Activated naive CD4-positive, alpha-beta T cell treated with anti-CD3 and anti-CD28 coated beads for 36 hours (primary cell): Measurements from ENCODE around the gene ERGIC3. TPM values are rescaled to one million over a fixed set of nuclear protein-coding genes. Genes with fewer than 3 reads are reported as not detected.
A peak's percentile ranks its signal among the peaks of the same experiment; 100 is the strongest.
"Not testable (repeated sequence)": the region's sequence is repeated elsewhere in the genome, so short reads cannot be mapped to it uniquely, and the experiment has no call there.

Experiments used
- CTCF ChIA-PET: fragments of 350-600 bp; sonication (Branson Sonifier 250); formaldehyde crosslinking; loops from one replicate; lab custom pipeline; 2021; ENCODE audit warnings: antibody characterized with exemption; lab: Charles Lee
- DNase-seq: peaks from one replicate; pipeline ENCODE4 v3.0.0-alpha.2; 2020
- H3K27ac Mint-ChIP-seq: one replicate; pipeline ENCODE4 v1.8.0; 2021; ENCODE audit warnings: mild to moderate bottlenecking, mixed read lengths
- H3K27me3 Mint-ChIP-seq: one replicate; pipeline ENCODE4 v1.8.0; 2021; ENCODE audit warnings: low read depth, mixed read lengths
- H3K36me3 Mint-ChIP-seq: one replicate; pipeline ENCODE4 v1.8.0; 2021; ENCODE audit warnings: low read depth, mixed read lengths
- H3K4me1 Mint-ChIP-seq: one replicate; pipeline ENCODE4 v1.8.0; 2021; ENCODE audit warnings: low read depth, mixed read lengths
- H3K4me3 Mint-ChIP-seq: one replicate; pipeline ENCODE4 v1.8.0; 2021; ENCODE audit warnings: mild to moderate bottlenecking, moderate library complexity, mixed read lengths
- H3K9me3 Mint-ChIP-seq: one replicate; pipeline ENCODE4 v1.8.0; 2021; ENCODE audit warnings: mixed read lengths
- intact Hi-C: fragments of 100-400 bp; cut with micrococcal nuclease; formaldehyde crosslinking; loops from one replicate; pipeline ENCODE4 v1.15.1; 2023
- total RNA-seq, 2 experiments: library from RNA; stranded (reverse); gene quantifications; one replicate each; pipeline ENCODE4 v1.2.3, GENCODE V29; 2021

ERGIC3 gene
- total RNA-seq, 2 experiments from 2014 or later: 107 to 113 TPM

- intact Hi-C loops: no loop called here
- Mint-ChIP-seq H3K27me3 (no peaks in the 10 kb centered on the region), H3K4me3 (no peak overlapping the region), H3K27ac (peak overlapping the region; percentile 2), H3K36me3 (peaks cover 29% of the 10 kb centered on the region), H3K4me1 (peaks cover 19% of the 10 kb centered on the region), H3K9me3 (no peaks in the 10 kb centered on the region)
- peak; percentile 18 for DNase-seq
- CTCF ChIA-PET: interaction anchor here (1.4 kb wide), 1 partner anchor 112 kb away, joined by 4 read pairs; no protein-coding TSS in a partner anchor
Measured at GRCh38 chr20:35506872-35507638, 34.8 kb upstream of the ERGIC3 start.

GRCh38 chr20:35508493-35509218 is 33.2 kb upstream of the ERGIC3 start:
- intact Hi-C loops: no loop called here
- Mint-ChIP-seq H3K36me3 (peaks cover 27% of the 10 kb centered on the region), H3K27ac (no peak overlapping the region), H3K4me3 (no peak overlapping the region), H3K4me1 (peaks cover 19% of the 10 kb centered on the region), H3K27me3 (no peaks in the 10 kb centered on the region), H3K9me3 (no peaks in the 10 kb centered on the region)
- no peak for DNase-seq
- CTCF ChIA-PET: interaction anchor here (1.2 kb wide), 1 partner anchor 45 kb away, joined by 3 read pairs; no protein-coding TSS in a partner anchor

GRCh38 chr20:35510951-35511735 is 30.7 kb upstream of the ERGIC3 start:
- DNase-seq: no peak
- Mint-ChIP-seq H3K36me3 (peaks cover 15% of the 10 kb centered on the region), H3K9me3 (no peaks in the 10 kb centered on the region), H3K27ac (no peak overlapping the region), H3K4me3 (no peak overlapping the region), H3K27me3 (no peaks in the 10 kb centered on the region), H3K4me1 (peaks cover 9% of the 10 kb centered on the region)
- CTCF ChIA-PET: interaction anchor here (0.6 to 1.4 kb wide), 6 partner anchors 12 to 351 kb away, joined by 3 to 7 read pairs (median 4); no protein-coding TSS in a partner anchor
- intact Hi-C loops: no loop called here

DNA sequence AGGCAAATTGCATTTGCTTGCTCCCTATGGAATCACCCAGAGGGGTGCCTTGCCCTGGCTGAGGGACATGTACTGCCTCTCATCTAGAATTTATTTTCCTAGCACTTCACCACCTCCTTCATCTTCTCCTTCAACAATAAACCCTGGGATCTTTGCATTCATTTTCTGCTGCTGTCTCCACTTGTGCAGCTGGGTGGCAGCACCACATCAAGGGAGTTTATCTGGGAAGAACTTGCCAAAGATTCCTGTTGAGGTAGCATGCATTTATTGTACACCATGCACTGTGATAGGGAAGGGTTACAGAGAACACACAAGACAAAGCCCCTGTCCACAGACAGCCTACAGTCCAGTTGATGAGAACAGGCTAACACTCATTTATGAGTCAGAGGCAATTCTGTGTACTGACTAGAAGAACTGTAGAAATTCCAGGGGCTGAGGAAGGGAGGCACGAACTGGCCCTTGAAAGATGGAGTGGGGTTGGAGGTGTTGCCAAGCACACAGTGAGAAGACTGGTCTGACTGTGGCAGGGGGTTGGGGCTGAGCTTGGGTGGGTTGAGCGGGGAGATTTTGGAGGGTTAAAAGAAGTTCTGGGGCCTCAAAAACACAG is 30.0 kb upstream of the ERGIC3 start:
- DNase-seq: peak; percentile 22
- Mint-ChIP-seq H3K4me3 (no peak overlapping the region), H3K9me3 (no peaks in the 10 kb centered on the region), H3K36me3 (peaks cover 15% of the 10 kb centered on the region), H3K4me1 (peaks cover 2% of the 10 kb centered on the region), H3K27ac (peak overlapping the region; percentile 50), H3K27me3 (no peaks in the 10 kb centered on the region)
- intact Hi-C loops: no loop called here
- CTCF ChIA-PET: interaction anchor here (0.6 to 1.4 kb wide), 3 partner anchors 12 to 1076 kb away, joined by 3 to 4 read pairs (median 3); no protein-coding TSS in a partner anchor

GRCh38 chr20:35514371-35514932 is 27.4 kb upstream of the ERGIC3 start:
- no peak for DNase-seq
- CTCF ChIA-PET: interaction anchor here (1.0 kb wide), 1 partner anchor 58 kb away, joined by 4 read pairs; no protein-coding TSS in a partner anchor
- peaks cover 12% of the 10 kb centered on the region for H3K36me3 Mint-ChIP-seq
- H3K9me3 Mint-ChIP-seq: no peaks in the 10 kb centered on the region
- no peaks in the 10 kb centered on the region for H3K4me1 Mint-ChIP-seq
- no peak overlapping the region for H3K4me3 Mint-ChIP-seq
- H3K27ac Mint-ChIP-seq: no peak overlapping the region
- intact Hi-C loops: no loop called here
- no peaks in the 10 kb centered on the region for H3K27me3 Mint-ChIP-seq

GRCh38 chr20:35515341-35515740 is 26.5 kb upstream of the ERGIC3 start:
- H3K9me3 Mint-ChIP-seq: no peaks in the 10 kb centered on the region
- H3K4me1 Mint-ChIP-seq: no peaks in the 10 kb centered on the region
- intact Hi-C loops: no loop called here
- CTCF ChIA-PET: no interaction called here
- no peak for DNase-seq
- H3K4me3 Mint-ChIP-seq: no peak overlapping the region
- peaks cover 8% of the 10 kb centered on the region for H3K36me3 Mint-ChIP-seq
- no peaks in the 10 kb centered on the region for H3K27me3 Mint-ChIP-seq
- H3K27ac Mint-ChIP-seq: no peak overlapping the region

GRCh38 chr20:35515949-35516645 is 25.8 kb upstream of the ERGIC3 start:
- Mint-ChIP-seq H3K36me3 (peaks cover 8% of the 10 kb centered on the region), H3K4me3 (no peak overlapping the region), H3K27ac (no peak overlapping the region), H3K27me3 (no peaks in the 10 kb centered on the region), H3K9me3 (no peaks in the 10 kb centered on the region), H3K4me1 (no peaks in the 10 kb centered on the region)
- intact Hi-C loops: no loop called here
- CTCF ChIA-PET: no interaction called here
- DNase-seq: no peak

DNA sequence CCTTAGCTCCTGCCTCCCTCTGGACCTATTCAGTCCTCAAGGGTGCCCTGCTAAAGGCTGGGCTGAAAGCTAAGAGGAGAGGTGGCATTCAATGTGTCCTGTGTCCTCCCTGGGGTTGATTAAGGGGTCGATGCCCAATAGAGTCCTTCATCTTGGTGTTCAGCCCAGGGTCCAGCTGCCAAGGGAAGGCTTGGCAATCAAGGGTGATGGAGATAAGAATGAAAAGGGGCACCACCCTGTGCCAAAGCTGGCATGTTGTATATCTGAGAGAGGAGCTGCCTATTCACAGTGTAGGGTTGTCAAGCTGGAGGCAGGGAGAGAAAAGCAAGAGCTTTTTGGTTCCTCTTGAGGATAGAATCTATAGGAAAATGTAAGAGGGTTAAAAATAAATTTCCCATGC is 24.8 kb upstream of the ERGIC3 start:
- H3K36me3 Mint-ChIP-seq: peaks cover 3% of the 10 kb centered on the region

GRCh38 chr20:35517767-35518166 is 24.1 kb upstream of the ERGIC3 start:
- not testable (repeated sequence) for H3K4me3 Mint-ChIP-seq

More for the DNA sequence above, 24.8 kb upstream of the ERGIC3 start:
- no peak overlapping the region for H3K4me3 Mint-ChIP-seq
- no peak for DNase-seq
- no peaks in the 10 kb centered on the region for H3K27me3 Mint-ChIP-seq
- no peak overlapping the region for H3K27ac Mint-ChIP-seq
- no peaks in the 10 kb centered on the region for H3K9me3 Mint-ChIP-seq
- intact Hi-C loops: no loop called here
- no peaks in the 10 kb centered on the region for H3K4me1 Mint-ChIP-seq
- CTCF ChIA-PET: interaction anchor here (0.6 to 1.1 kb wide), 2 partner anchors 53 to 322 kb away, joined by 3 to 5 read pairs; no protein-coding TSS in a partner anchor

GRCh38 chr20:35518955-35519354 is 22.9 kb upstream of the ERGIC3 start:
- DNase-seq: no peak
- Mint-ChIP-seq H3K36me3 (no peaks in the 10 kb centered on the region), H3K4me3 (no peak overlapping the region), H3K27me3 (no peaks in the 10 kb centered on the region), H3K27ac (no peak overlapping the region), H3K4me1 (no peaks in the 10 kb centered on the region), H3K9me3 (no peaks in the 10 kb centered on the region)
- intact Hi-C loops: no loop called here
- CTCF ChIA-PET: no interaction called here

More at GRCh38 chr20:35517767-35518166, 24.1 kb upstream of the ERGIC3 start:
- H3K27me3 Mint-ChIP-seq, H3K4me1 Mint-ChIP-seq, intact Hi-C loops, H3K36me3 Mint-ChIP-seq, H3K9me3 Mint-ChIP-seq, DNase-seq, H3K27ac Mint-ChIP-seq: not testable (repeated sequence)
- CTCF ChIA-PET: interaction anchor here (0.6 to 1.1 kb wide), 3 partner anchors 50 to 156 kb away, joined by 3 to 4 read pairs (median 3); no protein-coding TSS in a partner anchor

- Mint-ChIP-seq H3K36me3 (no peaks in the 10 kb centered on the region), H3K27ac (no peak overlapping the region), H3K4me1 (no peaks in the 10 kb centered on the region), H3K4me3 (no peak overlapping the region), H3K27me3 (no peaks in the 10 kb centered on the region), H3K9me3 (no peaks in the 10 kb centered on the region)
- intact Hi-C loops: no loop called here
- CTCF ChIA-PET: no interaction called here
- DNase-seq: peak; percentile 41
Measured at GRCh38 chr20:35523298-35523888, 18.5 kb upstream of the ERGIC3 start.
